AG04449 (cell line): ENCODE measurements around the gene GAL.
"Not testable (repeated sequence)": the region's sequence is repeated elsewhere in the genome, so short reads cannot be mapped to it uniquely, and the experiment has no call there.

Experiments used
- CTCF ChIA-PET: fragments of 350-600 bp; formaldehyde crosslinking; extraction: SDS; loops from one replicate; lab custom pipeline; 2021; ENCODE audit warnings: antibody characterized with exemption; lab: Yijun Ruan, JAX
- POLR2A ChIA-PET: fragments of 400-600, 350-600 bp; formaldehyde crosslinking; extraction: SDS; loops from one replicate; lab custom pipeline; 2020; ENCODE audit warnings: antibody characterized with exemption, inconsistent platforms; lab: Yijun Ruan, JAX
- DNase-seq: peaks from one replicate; pipeline ENCODE4 v3.0.0-alpha.2; 2010; ENCODE audit warnings: low read depth, low spot score
- H3K4me3 ChIP-seq: 2 replicates; pipeline ENCODE4 v1.5.1; 2011; ENCODE audit warnings: low read depth, mild to moderate bottlenecking, control low read depth, low read length
- CTCF ChIP-seq: IDR thresholded peaks from one replicate; pipeline ENCODE4 v1.5.1; 2011; ENCODE audit warnings: mild to moderate bottlenecking, moderate library complexity, low read length, control low read depth, inconsistent platforms; ENCODE audit not compliant: insufficient read depth; ENCODE audit errors: missing control alignments

Gene GAL

DNA sequence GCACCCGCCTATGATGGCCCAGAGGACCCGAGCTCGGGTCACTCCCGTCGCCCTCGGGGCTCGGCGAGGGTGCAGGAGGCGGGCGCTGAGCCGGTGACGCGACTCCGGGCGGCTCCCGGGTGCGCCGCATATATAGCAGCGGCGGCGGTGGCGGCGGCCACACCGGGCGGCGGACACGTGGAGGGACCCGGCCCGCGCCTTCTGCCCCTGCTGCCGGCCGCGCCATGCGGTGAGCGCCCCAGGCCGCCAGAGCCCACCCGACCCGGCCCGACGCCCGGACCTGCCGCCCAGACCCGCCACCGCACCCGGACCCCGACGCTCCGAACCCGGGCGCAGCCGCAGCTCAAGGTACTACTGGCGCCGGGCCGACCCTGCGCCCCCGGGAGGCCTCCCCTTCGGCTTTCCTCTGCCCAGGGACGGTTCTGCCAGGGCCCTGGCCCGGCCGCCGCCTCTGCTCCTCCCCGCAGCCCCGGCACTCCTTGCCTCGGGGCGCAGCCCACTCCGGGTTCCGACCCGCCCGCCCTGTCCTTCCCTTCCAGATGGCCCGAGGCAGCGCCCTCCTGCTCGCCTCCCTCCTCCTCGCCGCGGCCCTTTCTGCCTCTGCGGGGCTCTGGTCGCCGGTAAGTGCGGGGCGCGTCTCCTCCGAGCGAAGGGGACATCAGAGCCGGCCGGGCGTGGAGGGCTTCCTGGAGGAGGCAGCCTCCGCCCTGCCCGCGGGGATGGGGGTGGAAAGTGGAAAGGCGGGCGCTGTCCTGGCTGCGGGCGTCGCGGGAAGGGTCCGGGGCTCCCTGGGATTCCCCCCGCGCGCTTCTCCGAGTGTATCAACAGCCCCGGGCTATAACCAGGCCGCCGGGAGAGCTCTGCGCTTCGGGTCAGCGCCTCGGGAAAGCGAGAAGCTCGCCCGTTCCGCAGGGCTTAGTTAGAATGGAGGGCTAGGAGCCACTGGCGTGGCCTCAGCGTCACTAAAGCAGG lies at the start of gene GAL:
Gene GAL, plus strand, starts transcription at position 160 of the 972 bp plus-strand sequence. Its CDS starts 380 bp downstream, at position 540.
- ChIA-PET CTCF (interaction anchor here (0.7 kb wide), 1 partner anchor 122 kb away, joined by 3 read pairs; no protein-coding TSS in a partner anchor), POLR2A (no interaction called here)
- DNase-seq, result no peak
- TF ChIP-seq CTCF, result no peak
- 0 out of 2 replicates have a peak within 1 kb of the TSS, but pooled peaks have one; percentile 3 for H3K4me3 ChIP-seq

DNA sequence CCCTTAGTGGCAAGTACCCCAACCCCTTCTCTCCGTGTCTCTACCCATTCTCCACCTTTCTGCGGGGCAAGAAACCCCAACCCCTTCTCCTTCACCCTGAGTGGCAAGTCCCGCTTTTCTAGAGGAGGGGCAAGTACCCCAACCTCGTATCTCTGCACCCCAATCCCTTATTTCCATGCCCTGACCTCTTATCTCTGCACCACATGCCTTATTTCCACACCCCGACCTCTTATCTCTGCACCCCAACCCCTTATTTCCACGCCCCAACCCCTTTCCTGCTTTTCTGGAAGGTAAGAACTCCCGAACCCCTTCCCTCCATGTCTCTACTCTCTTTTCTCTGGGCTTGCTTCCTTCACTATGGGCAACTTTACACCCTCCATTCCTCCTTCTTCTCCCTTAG lies 49.7 kb upstream of the GAL start:
- CTCF ChIA-PET, DNase-seq, POLR2A ChIA-PET, H3K4me3 ChIP-seq: not testable (repeated sequence)

DNA sequence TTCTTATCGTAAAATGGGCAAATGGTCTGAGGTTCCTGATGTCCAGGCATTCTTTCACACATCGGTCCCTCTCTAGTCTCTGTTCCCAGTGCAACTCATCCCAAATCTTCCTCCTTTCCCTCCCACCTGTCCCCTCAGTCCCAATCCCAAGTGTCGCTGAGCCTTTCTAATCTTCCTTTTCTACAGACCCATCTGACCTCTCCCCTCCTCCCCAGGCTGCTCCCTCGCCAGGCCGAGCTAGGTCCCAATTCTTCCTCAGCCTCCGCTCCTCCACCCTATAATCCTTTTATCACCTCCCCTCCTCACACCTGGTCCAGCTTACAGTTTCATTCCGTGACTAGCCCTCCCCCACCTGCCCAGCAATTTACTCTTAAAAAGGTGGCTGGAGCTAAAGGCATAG lies 49.2 kb upstream of the GAL start:
- CTCF ChIA-PET, H3K4me3 ChIP-seq, DNase-seq, POLR2A ChIA-PET: not testable (repeated sequence)

GRCh38 chr11:68635883-68636282 lies 48.5 kb upstream of the GAL start:
- POLR2A ChIA-PET, result not testable (repeated sequence)

DNA sequence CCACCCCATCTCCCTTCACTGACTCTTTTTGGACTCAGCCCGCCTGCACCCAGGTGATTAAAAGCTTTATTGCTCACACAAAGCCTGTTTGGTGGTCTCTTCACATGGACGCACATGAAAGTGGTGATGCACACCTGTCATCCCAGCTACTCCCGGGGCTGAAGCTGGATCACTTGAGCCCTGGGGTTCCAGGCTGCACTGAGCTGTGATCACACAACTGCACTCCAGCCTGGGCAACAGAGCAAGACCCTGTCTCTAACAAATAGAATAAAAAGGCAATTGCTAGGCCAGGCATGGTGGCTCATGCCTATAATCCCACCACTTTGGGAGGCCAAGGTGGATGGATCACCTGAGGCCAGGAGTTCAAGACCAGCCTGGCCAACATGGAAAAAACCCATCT lies 45.0 kb upstream of the GAL start:
- POLR2A ChIA-PET, DNase-seq, CTCF ChIA-PET, H3K4me3 ChIP-seq: not testable (repeated sequence)

More at GRCh38 chr11:68635883-68636282, 48.5 kb upstream of the GAL start:
- CTCF ChIA-PET, DNase-seq, H3K4me3 ChIP-seq: not testable (repeated sequence)

DNA sequence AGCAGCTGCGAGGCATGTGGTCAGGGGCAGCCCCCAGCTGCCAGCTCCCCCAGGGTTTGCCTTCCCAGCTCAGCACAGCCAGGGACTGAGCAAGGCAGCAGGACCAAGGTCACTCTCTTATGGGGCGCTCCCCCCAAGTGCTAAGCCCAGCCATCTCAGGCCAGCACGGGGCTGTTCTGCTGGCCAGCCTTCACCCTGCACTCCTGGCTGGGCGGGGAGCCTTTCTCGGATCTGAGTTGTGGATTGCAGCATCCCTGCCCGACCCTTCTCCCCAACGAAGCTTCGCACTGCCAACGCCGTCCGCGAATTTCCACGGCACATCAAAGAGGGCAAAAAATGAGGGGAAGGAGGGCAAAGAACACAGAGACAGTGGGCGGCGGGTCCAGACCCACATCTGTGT lies 42.5 kb upstream of the GAL start:
- DNase-seq, result no peak
- TF ChIP-seq CTCF, result no peak
- ChIA-PET CTCF (no interaction called here), POLR2A (no interaction called here)
- H3K4me3 ChIP-seq, result no peak overlapping the region

DNA sequence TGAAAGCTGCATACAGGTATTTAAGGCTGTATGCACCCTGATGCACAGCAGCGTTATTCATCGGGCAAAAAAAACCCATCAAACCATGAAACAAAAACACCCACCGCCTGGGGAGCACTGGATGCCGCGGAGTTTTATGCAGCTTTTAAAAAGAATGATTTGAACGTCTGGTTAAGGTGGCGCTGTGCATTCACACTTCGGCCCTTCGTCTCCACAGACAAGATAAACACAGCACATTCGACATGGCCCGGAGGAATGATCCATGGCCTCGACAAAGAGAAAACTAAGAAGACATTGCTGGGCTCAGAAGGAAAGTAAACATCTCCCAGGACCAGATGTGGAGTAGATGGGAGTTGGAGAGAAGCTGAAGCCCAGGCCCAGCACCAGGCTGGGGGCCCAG lies 40.8 kb upstream of the GAL start:
- no peak for DNase-seq
- TF ChIP-seq CTCF, result no peak
- CTCF ChIA-PET, result interaction anchor here (0.5 to 1.2 kb wide), 3 partner anchors 32 to 446 kb away, joined by 3 read pairs; no protein-coding TSS in a partner anchor
- H3K4me3 ChIP-seq, result no peak overlapping the region
- POLR2A ChIA-PET, result interaction anchor here (0.7 kb wide), 1 partner anchor 137 kb away, joined by 3 read pairs; no protein-coding TSS in a partner anchor

DNA sequence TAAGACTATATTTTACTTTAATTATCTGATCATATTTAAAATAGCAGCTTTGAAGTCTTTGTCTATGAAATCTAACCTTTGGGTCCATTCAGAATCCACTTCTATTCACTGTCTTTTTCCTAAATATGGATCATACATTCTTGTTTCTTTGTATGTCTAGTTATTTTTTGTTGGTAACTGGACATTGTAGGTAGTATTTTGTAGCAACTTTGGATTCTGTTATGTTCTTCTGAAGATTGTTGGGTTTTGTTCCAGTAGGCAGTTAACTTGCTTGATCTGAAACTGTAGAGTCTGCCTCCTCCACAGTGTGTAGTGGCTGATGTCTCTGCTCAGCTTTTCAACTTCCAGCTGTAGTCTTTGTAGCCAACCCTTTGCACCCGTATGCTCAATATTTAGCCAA lies 37.5 kb upstream of the GAL start:
- H3K4me3 ChIP-seq, result no peak overlapping the region
- no peak for TF ChIP-seq CTCF
- no peak for DNase-seq
- POLR2A ChIA-PET, result no interaction called here
- CTCF ChIA-PET, result interaction anchor here (1.2 kb wide), 1 partner anchor 14 kb away, joined by 3 read pairs; no protein-coding TSS in a partner anchor
